Peyer's patch (tissue), 4 donors: Measurements from ENCODE around the gene ANTXR1. TPM values are rescaled to one million over a fixed set of nuclear protein-coding genes. Genes with fewer than 3 reads are reported as not detected.

Source experiments
- DNase-seq, 3 donors: peaks; one replicate each; pipeline ENCODE4 v3.0.0-alpha.2; 2017 to 2019
- H3K27ac ChIP-seq, 4 donors: fragments of 200-600 bp; sonication (generic); one replicate each; pipeline ENCODE4 v1.5.1; 2016 to 2019
- H3K27me3 ChIP-seq, 2 donors: fragments of 200-600 bp; sonication (generic); one replicate each; pipeline ENCODE4 v1.5.1; 2019
- H3K36me3 ChIP-seq, 3 donors: fragments of 200-600 bp; sonication (generic); one replicate each; pipeline ENCODE4 v1.5.1; 2016 to 2019
- H3K4me1 ChIP-seq, 4 donors: fragments of 200-600 bp; sonication (generic); one replicate each; pipeline ENCODE4 v1.5.1; 2016 to 2019
- H3K4me3 ChIP-seq, 4 donors: fragments of 200-600 bp; sonication (generic); 1 replicate in 3 of 4; 2 replicates in 1 of 4; pipeline ENCODE4 v1.5.1; 2016 to 2019; ENCODE audit warnings: mild to moderate bottlenecking in 1 of 4
- H3K9me3 ChIP-seq, 4 donors: fragments of 200-600 bp; sonication (generic); one replicate each; pipeline ENCODE4 v1.5.1; 2016 to 2019; ENCODE audit warnings: mild to moderate bottlenecking in 1 of 4
- CTCF ChIP-seq, 6 experiments: fragments of 450-650 bp in 4 of 6; fragments of 200-600 bp in 2 of 6; sonication (generic) in 1 of 6; IDR thresholded peaks; one replicate each; pipeline ENCODE4 v1.5.1; 2017 to 2019; ENCODE audit warnings: antibody characterized with exemption in 6 of 6, mild to moderate bottlenecking in 3 of 6, moderate library complexity in 1 of 6
- POLR2A ChIP-seq, 2 donors: fragments of 450-650 bp; IDR thresholded peaks; one replicate each; pipeline ENCODE4 v1.5.1; 2017; ENCODE audit warnings: antibody characterized with exemption in 2 of 2, mild to moderate bottlenecking in 2 of 2, moderate library complexity in 2 of 2
- total RNA-seq, 4 donors: library from RNA; depleted of rRNA; stranded (reverse); fragments of >200 nt; gene quantifications; one replicate each; pipeline ENCODE4 v1.1.0, GENCODE V29; 2016

ANTXR1 gene
- total RNA-seq, 4 donors from 2014 or later, result 5.4 to 39.6 (median 25.0) TPM

GRCh38 chr2:68978098-68978497 is 34.9 kb upstream of the ANTXR1 start:
- Histone ChIP-seq H3K4me3 (no peak overlapping the region), H3K27ac (no peak overlapping the region), H3K36me3 (no peaks in the 10 kb centered on the region), H3K4me1 (no peaks in the 10 kb centered on the region), H3K27me3 (no peaks in the 10 kb centered on the region), H3K9me3 (no peaks in the 10 kb centered on the region)
- TF ChIP-seq POLR2A (IDR thresholded peaks at IDR 0.05), result no peak
- no peak for TF ChIP-seq CTCF (IDR thresholded peaks at IDR 0.05)
- DNase-seq, result no peak

DNA sequence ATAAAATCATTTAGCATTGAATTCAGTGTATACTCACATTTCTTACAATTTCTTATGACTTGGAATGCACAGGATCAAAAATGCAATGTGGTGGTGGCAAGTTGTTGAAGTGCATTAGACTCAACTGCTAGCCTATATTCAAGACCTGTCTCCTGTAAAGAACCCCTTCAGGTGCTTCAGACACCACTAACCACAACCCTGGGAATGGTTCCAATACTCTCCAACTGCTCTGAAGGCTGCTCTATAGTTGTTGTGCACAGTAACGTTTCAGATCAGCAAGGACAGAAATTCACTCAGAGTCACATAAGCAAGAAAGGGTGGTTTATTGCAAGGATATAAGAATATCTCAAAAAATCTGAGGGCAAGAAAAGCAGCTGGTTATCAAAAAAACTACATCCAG is 32.0 kb upstream of the ANTXR1 start:
- Histone ChIP-seq H3K9me3 (no peaks in the 10 kb centered on the region), H3K4me3 (no peak overlapping the region), H3K4me1 (no peaks in the 10 kb centered on the region), H3K27me3 (no peaks in the 10 kb centered on the region), H3K36me3 (no peaks in the 10 kb centered on the region), H3K27ac (no peak overlapping the region)
- no peak for DNase-seq
- TF ChIP-seq CTCF (IDR thresholded peaks at IDR 0.05) (no peak), POLR2A (IDR thresholded peaks at IDR 0.05) (no peak)

GRCh38 chr2:68987021-68987503 is 25.9 kb upstream of the ANTXR1 start:
- Histone ChIP-seq H3K27ac (no peak overlapping the region), H3K36me3 (no peaks in the 10 kb centered on the region), H3K27me3 (no peaks in the 10 kb centered on the region), H3K4me1 (no peaks in the 10 kb centered on the region), H3K4me3 (no peak overlapping the region), H3K9me3 (no peaks in the 10 kb centered on the region)
- TF ChIP-seq POLR2A (IDR thresholded peaks at IDR 0.05) (no peak), CTCF (IDR thresholded peaks at IDR 0.05) (no peak)
- no peak for DNase-seq

- H3K27ac ChIP-seq, result no peak overlapping the region
- TF ChIP-seq CTCF (IDR thresholded peaks at IDR 0.05) (no peak), POLR2A (IDR thresholded peaks at IDR 0.05) (no peak)
- no peaks in the 10 kb centered on the region for H3K27me3 ChIP-seq
- H3K36me3 ChIP-seq, result no peaks in the 10 kb centered on the region
- H3K4me3 ChIP-seq, result no peak overlapping the region
- H3K9me3 ChIP-seq, result no peaks in the 10 kb centered on the region
- DNase-seq, result no peak
- no peaks in the 10 kb centered on the region for H3K4me1 ChIP-seq
Measured at GRCh38 chr2:68989035-68989434, 23.9 kb upstream of the ANTXR1 start.

- no peaks in the 10 kb centered on the region for H3K36me3 ChIP-seq
- no peaks in the 10 kb centered on the region for H3K9me3 ChIP-seq
- H3K4me3 ChIP-seq, result no peak overlapping the region
- H3K27ac ChIP-seq, result no peak overlapping the region
- TF ChIP-seq CTCF (IDR thresholded peaks at IDR 0.05) (no peak), POLR2A (IDR thresholded peaks at IDR 0.05) (no peak)
- no peaks in the 10 kb centered on the region for H3K27me3 ChIP-seq
- no peak for DNase-seq
- H3K4me1 ChIP-seq, result no peaks in the 10 kb centered on the region
Measured at GRCh38 chr2:68992341-68992740, 20.6 kb upstream of the ANTXR1 start.

DNA sequence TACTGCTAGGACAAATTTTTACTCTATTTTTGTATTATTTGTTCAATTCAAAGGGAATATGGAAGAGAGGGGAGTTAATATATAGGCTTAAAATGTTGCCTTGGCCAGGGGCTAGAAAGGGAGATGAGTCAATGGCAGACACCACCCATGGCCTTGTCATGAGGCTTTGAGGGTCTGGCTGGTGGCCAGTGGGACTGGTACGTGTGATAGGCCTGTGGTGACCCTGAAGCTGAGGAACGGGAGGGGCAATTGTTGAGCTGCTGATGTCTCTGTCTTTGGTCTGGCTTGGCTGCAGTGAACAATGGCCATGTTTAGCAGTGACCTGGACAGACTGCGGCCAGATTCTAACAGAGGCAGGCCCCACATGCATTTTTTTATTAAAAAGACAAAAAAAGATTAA is 20.0 kb upstream of the ANTXR1 start:
- Histone ChIP-seq H3K4me1 (no peaks in the 10 kb centered on the region), H3K9me3 (no peaks in the 10 kb centered on the region), H3K4me3 (no peak overlapping the region), H3K27ac (no peak overlapping the region), H3K27me3 (no peaks in the 10 kb centered on the region), H3K36me3 (no peaks in the 10 kb centered on the region)
- DNase-seq, result no peak
- TF ChIP-seq POLR2A (IDR thresholded peaks at IDR 0.05), result no peak
- no peak for TF ChIP-seq CTCF (IDR thresholded peaks at IDR 0.05)
